ENCODE measurements around the gene IGLON5.

The IGLON5 gene

GRCh38 chr19:51354103-51354741, 42.8 kb downstream of the IGLON5 start:
- no peak for DNase-seq (ENCODE audit: low read depth)
- H3K4me3 ChIP-seq (ENCODE audit: low read depth, low read length), result no peak overlapping the region
- no peak for TF ChIP-seq CTCF (IDR thresholded peaks at IDR 0.05; ENCODE audit: insufficient read depth, low read depth, low read length, missing control alignments)

GRCh38 chr19:51354742-51355148, 43.3 kb downstream of the IGLON5 start:
- no peak overlapping the region for H3K4me3 ChIP-seq (ENCODE audit: low read depth, low read length)
- TF ChIP-seq CTCF (IDR thresholded peaks at IDR 0.05; ENCODE audit: insufficient read depth, low read depth, low read length, missing control alignments), result no peak
- no peak for DNase-seq (ENCODE audit: low read depth)

GRCh38 chr19:51356159-51356801, 44.8 kb downstream of the IGLON5 start:
- no peak for TF ChIP-seq CTCF (IDR thresholded peaks at IDR 0.05; ENCODE audit: insufficient read depth, low read depth, low read length, missing control alignments)
- H3K4me3 ChIP-seq (ENCODE audit: low read depth, low read length), result no peak overlapping the region
- no peak for DNase-seq (ENCODE audit: low read depth)

- no peak for DNase-seq (ENCODE audit: low read depth)
- no peak for TF ChIP-seq CTCF (IDR thresholded peaks at IDR 0.05; ENCODE audit: insufficient read depth, low read depth, low read length, missing control alignments)
- H3K4me3 ChIP-seq (ENCODE audit: low read depth, low read length), result no peak overlapping the region
These were observed 46.5 kb downstream of the IGLON5 start for GRCh38 chr19:51357952-51358351.

- DNase-seq (ENCODE audit: low read depth), result no peak
- no peak for TF ChIP-seq CTCF (IDR thresholded peaks at IDR 0.05; ENCODE audit: insufficient read depth, low read depth, low read length, missing control alignments)
- H3K4me3 ChIP-seq (ENCODE audit: low read depth, low read length), result no peak overlapping the region
These were observed 47.9 kb downstream of the IGLON5 start for GRCh38 chr19:51359294-51359693.

- no peak for DNase-seq (ENCODE audit: low read depth)
- no peak overlapping the region for H3K4me3 ChIP-seq (ENCODE audit: low read depth, low read length)
- no peak for TF ChIP-seq CTCF (IDR thresholded peaks at IDR 0.05; ENCODE audit: insufficient read depth, low read depth, low read length, missing control alignments)
These were observed 49.8 kb downstream of the IGLON5 start for GRCh38 chr19:51361239-51361638.
